Keratinocyte (primary cell): ENCODE data around the gene GTF2H1.

Experiments used
- CTCF ChIP-seq, 3 experiments: IDR thresholded peaks in 1 of 3; conservative IDR thresholded peaks in 1 of 3; optimal IDR thresholded peaks in 1 of 3; 2 replicates in 2 of 3; 3 replicates in 1 of 3; pipeline versions ENCODE3 to v1.5.1; 2011; ENCODE audit warnings: low read length in 3 of 3, mild to moderate bottlenecking in 3 of 3, moderate library complexity in 2 of 3, control low read depth in 1 of 3, inconsistent platforms in 1 of 3; ENCODE audit not compliant: insufficient read depth in 2 of 3; ENCODE audit errors: extremely low read depth in 1 of 3
- EZH2 ChIP-seq: IDR thresholded peaks from one replicate; pipeline ENCODE4 v1.6.1; 2012; ENCODE audit warnings: inconsistent platforms, mild to moderate bottlenecking, low read length, moderate library complexity

GRCh38 chr11:18312012-18312411 lies 10.4 kb upstream of the GTF2H1 start:
- TF ChIP-seq CTCF (optimal IDR thresholded peaks at IDR 0.05 in 1 of 3, IDR thresholded peaks at IDR 0.05 in 1 of 3, conservative IDR thresholded peaks at IDR 0.05 in 1 of 3; ENCODE audit: extremely low read depth in 1 of 3, insufficient read depth in 2 of 3, low read length in 3 of 3) (no peak), EZH2 (no peak)
